22Rv1 (cell line): ENCODE measurements around the gene DHRS3.

Source experiments
- ZFX ChIP-seq: fragments of 450-650 bp; IDR thresholded peaks from 2 replicates; pipeline ENCODE4 v1.6.1; 2017; ENCODE audit warnings: antibody characterized with exemption, borderline replicate concordance
- TF ChIP-seq, protein P1 (sequence below): fragments of 450-650 bp; IDR thresholded peaks from 2 replicates; pipeline ENCODE4 v1.5.1; 2017; ENCODE audit warnings: mild to moderate bottlenecking

DNA sequence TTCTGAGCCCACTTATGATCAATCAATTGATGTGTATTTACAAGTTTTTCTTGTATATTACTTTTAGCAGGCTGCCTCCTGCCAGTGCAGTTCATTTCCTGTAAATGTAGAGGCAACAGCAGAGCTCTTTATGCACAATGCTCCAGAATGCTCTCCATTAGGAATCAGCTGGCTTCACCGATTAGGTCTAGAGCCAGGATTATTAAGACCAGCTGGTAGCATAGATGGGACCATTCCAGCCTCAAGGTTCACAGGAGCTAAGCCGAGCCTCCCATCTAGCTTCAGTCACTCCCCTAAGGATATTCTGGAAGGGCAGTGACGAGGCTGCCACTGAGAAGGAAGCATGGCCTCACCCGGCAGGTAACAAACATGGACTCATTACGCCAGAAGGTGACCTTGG is 36.8 kb downstream of the DHRS3 start:
- TF ChIP-seq, protein P1, sequence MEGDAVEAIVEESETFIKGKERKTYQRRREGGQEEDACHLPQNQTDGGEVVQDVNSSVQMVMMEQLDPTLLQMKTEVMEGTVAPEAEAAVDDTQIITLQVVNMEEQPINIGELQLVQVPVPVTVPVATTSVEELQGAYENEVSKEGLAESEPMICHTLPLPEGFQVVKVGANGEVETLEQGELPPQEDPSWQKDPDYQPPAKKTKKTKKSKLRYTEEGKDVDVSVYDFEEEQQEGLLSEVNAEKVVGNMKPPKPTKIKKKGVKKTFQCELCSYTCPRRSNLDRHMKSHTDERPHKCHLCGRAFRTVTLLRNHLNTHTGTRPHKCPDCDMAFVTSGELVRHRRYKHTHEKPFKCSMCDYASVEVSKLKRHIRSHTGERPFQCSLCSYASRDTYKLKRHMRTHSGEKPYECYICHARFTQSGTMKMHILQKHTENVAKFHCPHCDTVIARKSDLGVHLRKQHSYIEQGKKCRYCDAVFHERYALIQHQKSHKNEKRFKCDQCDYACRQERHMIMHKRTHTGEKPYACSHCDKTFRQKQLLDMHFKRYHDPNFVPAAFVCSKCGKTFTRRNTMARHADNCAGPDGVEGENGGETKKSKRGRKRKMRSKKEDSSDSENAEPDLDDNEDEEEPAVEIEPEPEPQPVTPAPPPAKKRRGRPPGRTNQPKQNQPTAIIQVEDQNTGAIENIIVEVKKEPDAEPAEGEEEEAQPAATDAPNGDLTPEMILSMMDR: no peak
- no peak for TF ChIP-seq ZFX
